Measurements from ENCODE around the gene TRANK1. TPM values are rescaled to one million over a fixed set of nuclear protein-coding genes. Genes with fewer than 3 reads are reported as not detected.

Gene TRANK1
- total RNA-seq, 1 experiment from 2014 or later: 1.1 TPM

DNA sequence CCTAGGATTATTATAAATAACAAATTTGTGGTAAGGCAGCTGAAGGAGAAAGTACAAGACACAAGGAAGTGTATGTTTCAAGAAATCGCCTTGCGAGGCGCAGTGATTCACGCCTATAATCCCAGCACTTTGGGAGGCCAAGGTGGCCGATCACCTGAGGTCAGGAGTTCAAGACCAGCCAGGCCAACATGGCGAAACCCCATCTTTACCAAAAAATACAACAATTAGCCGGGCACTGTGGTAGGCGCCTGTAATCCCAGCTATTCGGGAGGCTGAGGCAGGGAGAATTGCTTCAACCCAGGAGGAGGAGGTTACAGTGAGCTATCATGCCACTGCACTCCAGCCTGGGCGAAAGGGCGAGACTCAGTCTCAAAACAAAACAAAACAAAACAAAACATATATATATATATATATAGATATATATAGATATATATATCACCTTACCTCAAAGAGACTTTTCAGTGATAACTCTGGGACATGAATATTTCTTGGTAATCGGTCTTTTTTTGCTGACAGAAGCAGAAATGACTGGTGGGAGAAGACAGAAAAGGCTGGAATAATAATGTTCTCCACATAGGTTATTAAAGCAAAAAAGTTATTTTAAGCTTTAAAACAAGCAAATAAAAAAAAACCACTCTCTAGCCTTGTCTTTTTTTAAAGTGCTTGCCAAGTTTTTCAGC is 52.3 kb downstream of the TRANK1 start:
- no peaks in the 10 kb centered on the region for H3K9me2 ChIP-seq (ENCODE audit: insufficient read depth)
- DNase-seq (ENCODE audit: low read depth, low spot score) (no peak), ATAC-seq (no peak)
- H3K36me3 ChIP-seq (ENCODE audit: control insufficient read depth in 1 of 2, insufficient read depth in 2 of 2, low read length in 2 of 2): no peaks in the 10 kb centered on the region
- BruUV-seq (replicated peaks): no TSS peak
- H4K20me1 ChIP-seq (ENCODE audit: insufficient read depth): no peaks in the 10 kb centered on the region
- H3K9me3 ChIP-seq (ENCODE audit: control insufficient read depth in 1 of 2, insufficient read depth in 1 of 2, low read depth in 1 of 2, low read length in 2 of 2): no peaks in the 10 kb centered on the region
- intact Hi-C loops (cut with micrococcal nuclease): no loop called here
- RAD21 ChIA-PET (ENCODE audit: low non-redundant PET in 1 of 2, low total read pairs in 2 of 2, uncharacterized antibody in 2 of 2, unreplicated experiment in 2 of 2): no interaction called here
- no peak overlapping the region for H2AFZ ChIP-seq (ENCODE audit: low read depth, low read length, poor library complexity, severe bottlenecking)
- no peak overlapping the region for H3K4me2 ChIP-seq (ENCODE audit: low read length)
- H3K79me2 ChIP-seq (ENCODE audit: insufficient read depth, low read length): no peaks in the 10 kb centered on the region
- no peak overlapping the region for H3K9ac ChIP-seq (ENCODE audit: low read length)
- CTCF ChIA-PET: interaction anchor here (1.9 kb wide), 1 partner anchor 65 kb away, joined by 8 read pairs; no protein-coding TSS in a partner anchor
- POLR2A ChIA-PET: no interaction called here
- no peaks in the 10 kb centered on the region for H3K27me3 ChIP-seq (ENCODE audit: insufficient read depth, low read length)
- H3K4me3 ChIP-seq (replicated peaks in 1 of 2; ENCODE audit: low read depth in 1 of 2, low read length in 2 of 2): no peak overlapping the region
- H3K4me1 ChIP-seq (ENCODE audit: control insufficient read depth in 1 of 2, insufficient read depth in 2 of 2, low read length in 2 of 2): no peaks in the 10 kb centered on the region
- H3K27ac ChIP-seq (ENCODE audit: low read depth, low read length): no peak overlapping the region
- TF ChIP-seq POLR2A (IDR thresholded peaks at IDR 0.05; ENCODE audit: borderline replicate concordance, extremely low read depth, insufficient read depth, insufficient read length) (no peak), EGR1 (IDR thresholded peaks at IDR 0.05; ENCODE audit: low read depth) (no peak)
- TF ChIP-seq, protein P1, sequence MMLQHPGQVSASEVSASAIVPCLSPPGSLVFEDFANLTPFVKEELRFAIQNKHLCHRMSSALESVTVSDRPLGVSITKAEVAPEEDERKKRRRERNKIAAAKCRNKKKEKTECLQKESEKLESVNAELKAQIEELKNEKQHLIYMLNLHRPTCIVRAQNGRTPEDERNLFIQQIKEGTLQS (IDR thresholded peaks at IDR 0.05): no peak

DNA sequence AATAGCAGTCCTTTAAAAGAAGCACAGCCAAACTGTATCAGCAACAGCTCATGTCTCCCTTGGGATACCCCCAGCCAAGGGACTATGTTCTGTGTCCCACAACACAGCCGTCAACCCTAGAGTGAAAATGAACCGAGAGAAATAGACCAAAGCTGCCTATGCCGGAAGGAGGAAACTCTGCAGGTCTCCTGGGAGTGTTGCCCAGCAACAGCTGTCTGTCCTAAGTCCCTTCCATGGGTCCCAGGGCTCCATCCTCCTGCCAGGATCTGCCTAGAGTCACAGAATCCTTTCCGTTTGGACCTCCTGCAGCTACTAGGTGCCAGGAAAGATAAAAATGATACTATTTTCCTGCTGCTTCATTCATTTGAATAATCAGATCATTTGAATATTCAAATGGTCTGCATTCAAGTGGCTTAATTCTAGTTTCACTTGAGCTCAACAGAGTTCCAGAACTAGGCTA is 53.1 kb downstream of the TRANK1 start:
- Histone ChIP-seq H3K9ac (ENCODE audit: low read length) (no peak overlapping the region), H3K9me3 (ENCODE audit: control insufficient read depth in 1 of 2, insufficient read depth in 1 of 2, low read depth in 1 of 2, low read length in 2 of 2) (no peaks in the 10 kb centered on the region), H3K27ac (ENCODE audit: low read depth, low read length) (no peak overlapping the region), H3K27me3 (ENCODE audit: insufficient read depth, low read length) (no peaks in the 10 kb centered on the region), H3K36me3 (ENCODE audit: control insufficient read depth in 1 of 2, insufficient read depth in 2 of 2, low read length in 2 of 2) (no peaks in the 10 kb centered on the region), H3K4me2 (ENCODE audit: low read length) (no peak overlapping the region), H4K20me1 (ENCODE audit: insufficient read depth) (no peaks in the 10 kb centered on the region), H3K9me2 (ENCODE audit: insufficient read depth) (no peaks in the 10 kb centered on the region), H2AFZ (ENCODE audit: low read depth, low read length, poor library complexity, severe bottlenecking) (no peak overlapping the region), H3K79me2 (ENCODE audit: insufficient read depth, low read length) (no peaks in the 10 kb centered on the region), H3K4me1 (ENCODE audit: control insufficient read depth in 1 of 2, insufficient read depth in 2 of 2, low read length in 2 of 2) (no peaks in the 10 kb centered on the region), H3K4me3 (replicated peaks in 1 of 2; ENCODE audit: low read depth in 1 of 2, low read length in 2 of 2) (no peak overlapping the region)
- ATAC-seq: no peak
- intact Hi-C loops (cut with micrococcal nuclease): no loop called here
- CTCF ChIA-PET: no interaction called here
- POLR2A ChIA-PET: no interaction called here
- no peak for DNase-seq (ENCODE audit: low read depth, low spot score)
- RAD21 ChIA-PET (ENCODE audit: low non-redundant PET in 1 of 2, low total read pairs in 2 of 2, uncharacterized antibody in 2 of 2, unreplicated experiment in 2 of 2): no interaction called here
- TF ChIP-seq FOSL1 (IDR thresholded peaks at IDR 0.05; ENCODE audit: low read depth) (no peak), SRF (IDR thresholded peaks at IDR 0.05; ENCODE audit: low read depth) (no peak), YY1 (IDR thresholded peaks at IDR 0.05; ENCODE audit: extremely low read depth, insufficient replicate concordance, low read depth, low read length) (no peak), POLR2A (IDR thresholded peaks at IDR 0.05; ENCODE audit: borderline replicate concordance, extremely low read depth, insufficient read depth, insufficient read length) (no peak), ELF1 (IDR thresholded peaks at IDR 0.05; ENCODE audit: borderline replicate concordance, low read depth) (no peak), CBX3 (IDR thresholded peaks at IDR 0.05; ENCODE audit: low read depth) (no peak), JUND (IDR thresholded peaks at IDR 0.05) (no peak), POLR2AphosphoS5 (IDR thresholded peaks at IDR 0.05; ENCODE audit: low read depth, low read length) (no peak), RAD21 (IDR thresholded peaks at IDR 0.05; ENCODE audit: low read depth) (no peak), ZFX (IDR thresholded peaks at IDR 0.05) (no peak), SP1 (IDR thresholded peaks at IDR 0.05; ENCODE audit: low read depth) (no peak), SIN3A (IDR thresholded peaks at IDR 0.05; ENCODE audit: low read depth) (no peak), EZH2phosphoT487 (IDR thresholded peaks at IDR 0.05; ENCODE audit: borderline replicate concordance) (no peak), EGR1 (IDR thresholded peaks at IDR 0.05; ENCODE audit: low read depth) (no peak), ZNF274 (IDR thresholded peaks at IDR 0.05; ENCODE audit: low read depth, low read length) (no peak), CEBPB (IDR thresholded peaks at IDR 0.05; ENCODE audit: low read depth) (no peak)
- TF ChIP-seq, protein P2, sequence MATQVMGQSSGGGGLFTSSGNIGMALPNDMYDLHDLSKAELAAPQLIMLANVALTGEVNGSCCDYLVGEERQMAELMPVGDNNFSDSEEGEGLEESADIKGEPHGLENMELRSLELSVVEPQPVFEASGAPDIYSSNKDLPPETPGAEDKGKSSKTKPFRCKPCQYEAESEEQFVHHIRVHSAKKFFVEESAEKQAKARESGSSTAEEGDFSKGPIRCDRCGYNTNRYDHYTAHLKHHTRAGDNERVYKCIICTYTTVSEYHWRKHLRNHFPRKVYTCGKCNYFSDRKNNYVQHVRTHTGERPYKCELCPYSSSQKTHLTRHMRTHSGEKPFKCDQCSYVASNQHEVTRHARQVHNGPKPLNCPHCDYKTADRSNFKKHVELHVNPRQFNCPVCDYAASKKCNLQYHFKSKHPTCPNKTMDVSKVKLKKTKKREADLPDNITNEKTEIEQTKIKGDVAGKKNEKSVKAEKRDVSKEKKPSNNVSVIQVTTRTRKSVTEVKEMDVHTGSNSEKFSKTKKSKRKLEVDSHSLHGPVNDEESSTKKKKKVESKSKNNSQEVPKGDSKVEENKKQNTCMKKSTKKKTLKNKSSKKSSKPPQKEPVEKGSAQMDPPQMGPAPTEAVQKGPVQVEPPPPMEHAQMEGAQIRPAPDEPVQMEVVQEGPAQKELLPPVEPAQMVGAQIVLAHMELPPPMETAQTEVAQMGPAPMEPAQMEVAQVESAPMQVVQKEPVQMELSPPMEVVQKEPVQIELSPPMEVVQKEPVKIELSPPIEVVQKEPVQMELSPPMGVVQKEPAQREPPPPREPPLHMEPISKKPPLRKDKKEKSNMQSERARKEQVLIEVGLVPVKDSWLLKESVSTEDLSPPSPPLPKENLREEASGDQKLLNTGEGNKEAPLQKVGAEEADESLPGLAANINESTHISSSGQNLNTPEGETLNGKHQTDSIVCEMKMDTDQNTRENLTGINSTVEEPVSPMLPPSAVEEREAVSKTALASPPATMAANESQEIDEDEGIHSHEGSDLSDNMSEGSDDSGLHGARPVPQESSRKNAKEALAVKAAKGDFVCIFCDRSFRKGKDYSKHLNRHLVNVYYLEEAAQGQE (IDR thresholded peaks at IDR 0.05; ENCODE audit: low read depth): no peak
- TF ChIP-seq, protein P1 (IDR thresholded peaks at IDR 0.05): no peak
- TF ChIP-seq, protein P3, sequence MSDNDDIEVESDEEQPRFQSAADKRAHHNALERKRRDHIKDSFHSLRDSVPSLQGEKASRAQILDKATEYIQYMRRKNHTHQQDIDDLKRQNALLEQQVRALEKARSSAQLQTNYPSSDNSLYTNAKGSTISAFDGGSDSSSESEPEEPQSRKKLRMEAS (IDR thresholded peaks at IDR 0.05): no peak
- no TSS peak for BruUV-seq (replicated peaks)
